Retinal pigment epithelial cell (primary cell): ENCODE results near the gene LTO1.
A peak's percentile ranks its signal among the peaks of the same experiment; 100 is the strongest.

Experiments
- DNase-seq: peaks from one replicate; pipeline ENCODE4 v3.0.0-alpha.2; 2010; ENCODE audit warnings: low read depth
- H3K4me3 ChIP-seq: 2 replicates; pipeline ENCODE4 v1.5.1; 2011; ENCODE audit warnings: mild to moderate bottlenecking, low read length, control low read depth, moderate library complexity
- CTCF ChIP-seq: conservative IDR thresholded peaks from 2 replicates; pipeline ENCODE4 v1.5.1; 2011; ENCODE audit warnings: low read depth, low read length, control low read depth, inconsistent platforms

The LTO1 gene

GRCh38 chr11:69639831-69640230 lies 35.3 kb downstream of the LTO1 start:
- peak overlapping the region; percentile 98 for H3K4me3 ChIP-seq
- no peak for TF ChIP-seq CTCF
- DNase-seq: no peak

- peak; percentile 91 for DNase-seq
- peak overlapping the region; percentile 98 for H3K4me3 ChIP-seq
- no peak for TF ChIP-seq CTCF
Measured at GRCh38 chr11:69638941-69639681, 36.0 kb downstream of the LTO1 start.

- no peak for TF ChIP-seq CTCF
- no peak for DNase-seq
- H3K4me3 ChIP-seq: peak overlapping the region; percentile 98
Measured at GRCh38 chr11:69637941-69638871, 36.9 kb downstream of the LTO1 start.

GRCh38 chr11:69637198-69637940 lies 37.8 kb downstream of the LTO1 start:
- DNase-seq: no peak
- H3K4me3 ChIP-seq: peak overlapping the region; percentile 98
- no peak for TF ChIP-seq CTCF

- DNase-seq: peak; percentile 55
- H3K4me3 ChIP-seq: peak overlapping the region; percentile 34
- TF ChIP-seq CTCF: no peak
Measured at GRCh38 chr11:69636512-69637197, 38.5 kb downstream of the LTO1 start.

- peak overlapping the region; percentile 34 for H3K4me3 ChIP-seq
- no peak for TF ChIP-seq CTCF
Measured at GRCh38 chr11:69635804-69636511, 39.2 kb downstream of the LTO1 start.

More at GRCh38 chr11:69635804-69636511, 39.2 kb downstream of the LTO1 start:
- DNase-seq: no peak
